ENCODE results near the gene PLEKHG4B.

Gene PLEKHG4B

GRCh38 chr5:170971-171800 is 79.2 kb downstream of the PLEKHG4B start:
- no peak for DNase-seq (ENCODE audit: low read depth in 2 of 2)

GRCh38 chr5:171801-172331 is 79.9 kb downstream of the PLEKHG4B start:
- DNase-seq (ENCODE audit: low read depth in 2 of 2) = no peak

- DNase-seq (ENCODE audit: low read depth in 2 of 2) = no peak
These were observed 80.5 kb downstream of the PLEKHG4B start for GRCh38 chr5:172421-172820.

GRCh38 chr5:172841-173251 is 80.9 kb downstream of the PLEKHG4B start:
- no peak for DNase-seq (ENCODE audit: low read depth in 2 of 2)

GRCh38 chr5:173392-174290 is 81.7 kb downstream of the PLEKHG4B start:
- DNase-seq (ENCODE audit: low read depth in 2 of 2) = no peak

- DNase-seq (ENCODE audit: low read depth in 2 of 2) = no peak
These were observed 82.3 kb downstream of the PLEKHG4B start for GRCh38 chr5:174291-174600.

DNA sequence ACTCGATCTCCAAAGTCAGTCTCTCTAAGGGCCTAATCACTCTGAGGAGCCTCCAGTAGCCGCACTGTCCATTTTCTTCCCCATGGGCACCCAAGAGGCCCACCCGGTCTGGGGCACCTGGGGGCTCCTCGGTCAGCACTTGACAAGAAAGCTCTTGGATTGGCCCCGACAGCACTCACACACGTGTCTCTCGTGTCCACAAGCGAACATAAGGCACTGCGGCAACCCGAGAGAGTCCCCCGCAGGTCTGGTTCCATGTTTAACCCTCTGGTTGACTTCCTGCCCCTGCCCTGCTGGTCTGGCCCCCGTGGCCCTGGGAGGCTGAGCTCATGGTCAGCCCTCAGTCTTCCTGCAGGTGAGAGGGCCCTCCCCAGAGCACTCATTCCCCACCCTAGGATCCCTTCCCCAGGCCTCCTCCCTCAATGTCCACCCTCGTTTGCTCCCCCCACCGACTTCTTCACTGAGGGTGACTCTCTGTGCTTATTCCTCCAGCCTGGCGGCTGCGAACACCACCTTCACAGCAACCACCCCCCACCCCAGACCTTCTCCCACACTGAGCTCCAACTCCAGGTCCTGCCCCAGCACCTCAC is 83.0 kb downstream of the PLEKHG4B start:
- no peak for DNase-seq (ENCODE audit: low read depth in 2 of 2)

- DNase-seq (ENCODE audit: low read depth in 2 of 2) = no peak
These were observed 84.4 kb downstream of the PLEKHG4B start for GRCh38 chr5:176296-176823.

DNA sequence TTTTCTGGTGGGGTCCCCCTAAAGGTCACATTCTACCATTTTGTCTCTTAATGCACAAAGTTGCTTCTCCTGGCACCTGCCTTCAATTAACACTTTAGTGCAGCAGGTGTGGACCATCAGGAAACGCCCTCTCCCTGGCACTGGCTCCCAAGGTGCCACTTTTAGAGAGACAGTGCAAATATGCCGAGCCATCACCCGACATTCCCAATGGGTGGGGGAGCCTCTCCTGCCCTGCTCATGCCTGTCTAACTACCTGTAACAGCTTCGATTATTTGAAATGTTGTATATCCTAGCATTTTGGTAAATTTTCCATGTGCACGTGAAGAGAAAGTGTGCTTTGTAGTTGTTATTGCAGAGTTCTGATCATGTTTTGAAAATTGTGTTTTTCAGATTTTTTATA is 86.1 kb downstream of the PLEKHG4B start:
- DNase-seq (ENCODE audit: low read depth in 2 of 2) = no peak

- no peak for DNase-seq (ENCODE audit: low read depth in 2 of 2)
These were observed 87.4 kb downstream of the PLEKHG4B start for GRCh38 chr5:179401-179800.

- no peak for DNase-seq (ENCODE audit: low read depth in 2 of 2)
These were observed 88.4 kb downstream of the PLEKHG4B start for GRCh38 chr5:180286-180918.

DNA sequence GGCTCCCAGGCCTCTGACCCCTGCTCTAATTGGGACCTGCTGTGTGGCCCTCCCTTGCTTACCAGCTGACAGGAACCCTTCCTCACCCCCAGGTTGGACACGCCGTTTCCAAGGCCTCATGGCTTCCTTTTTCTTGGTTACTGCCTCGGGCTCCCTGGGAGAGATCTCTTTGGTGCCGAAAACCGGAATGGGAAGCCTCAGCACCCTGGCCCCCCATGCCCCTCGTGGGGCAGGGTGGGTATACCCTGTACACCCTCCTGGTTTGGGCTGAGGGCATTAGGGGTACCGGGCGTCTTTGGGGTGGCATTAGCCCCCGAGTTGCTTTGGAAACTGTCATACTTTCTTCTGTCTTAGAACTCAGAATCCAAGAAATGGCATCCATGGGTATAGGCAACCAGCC is 89.2 kb downstream of the PLEKHG4B start:
- DNase-seq (ENCODE audit: low read depth in 2 of 2) = no peak

- no peak for DNase-seq (ENCODE audit: low read depth in 2 of 2)
These were observed 89.6 kb downstream of the PLEKHG4B start for GRCh38 chr5:181566-181965.

DNA sequence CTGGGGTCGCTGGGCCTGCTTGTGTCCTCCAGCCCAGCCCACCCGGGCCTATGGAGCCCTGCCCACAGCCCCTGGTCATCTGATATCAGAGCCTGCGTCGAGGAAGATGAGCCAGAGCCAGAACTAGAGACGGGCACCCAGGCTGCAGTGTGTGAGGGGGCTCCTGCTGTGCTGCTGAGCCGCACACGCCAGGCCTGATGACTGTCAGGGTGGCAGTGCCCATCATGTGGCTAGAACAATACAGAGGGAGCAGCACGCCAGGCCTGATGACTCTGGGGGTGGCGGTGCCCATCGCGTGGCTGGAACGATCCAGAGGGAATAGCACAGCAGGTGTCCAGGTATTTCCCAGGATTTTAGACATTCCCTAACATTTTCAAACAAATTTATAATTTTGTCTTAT is 90.2 kb downstream of the PLEKHG4B start:
- no peak for DNase-seq (ENCODE audit: low read depth in 2 of 2)

GRCh38 chr5:184471-184870 is 92.5 kb downstream of the PLEKHG4B start:
- no peak for DNase-seq (ENCODE audit: low read depth in 2 of 2)

DNA sequence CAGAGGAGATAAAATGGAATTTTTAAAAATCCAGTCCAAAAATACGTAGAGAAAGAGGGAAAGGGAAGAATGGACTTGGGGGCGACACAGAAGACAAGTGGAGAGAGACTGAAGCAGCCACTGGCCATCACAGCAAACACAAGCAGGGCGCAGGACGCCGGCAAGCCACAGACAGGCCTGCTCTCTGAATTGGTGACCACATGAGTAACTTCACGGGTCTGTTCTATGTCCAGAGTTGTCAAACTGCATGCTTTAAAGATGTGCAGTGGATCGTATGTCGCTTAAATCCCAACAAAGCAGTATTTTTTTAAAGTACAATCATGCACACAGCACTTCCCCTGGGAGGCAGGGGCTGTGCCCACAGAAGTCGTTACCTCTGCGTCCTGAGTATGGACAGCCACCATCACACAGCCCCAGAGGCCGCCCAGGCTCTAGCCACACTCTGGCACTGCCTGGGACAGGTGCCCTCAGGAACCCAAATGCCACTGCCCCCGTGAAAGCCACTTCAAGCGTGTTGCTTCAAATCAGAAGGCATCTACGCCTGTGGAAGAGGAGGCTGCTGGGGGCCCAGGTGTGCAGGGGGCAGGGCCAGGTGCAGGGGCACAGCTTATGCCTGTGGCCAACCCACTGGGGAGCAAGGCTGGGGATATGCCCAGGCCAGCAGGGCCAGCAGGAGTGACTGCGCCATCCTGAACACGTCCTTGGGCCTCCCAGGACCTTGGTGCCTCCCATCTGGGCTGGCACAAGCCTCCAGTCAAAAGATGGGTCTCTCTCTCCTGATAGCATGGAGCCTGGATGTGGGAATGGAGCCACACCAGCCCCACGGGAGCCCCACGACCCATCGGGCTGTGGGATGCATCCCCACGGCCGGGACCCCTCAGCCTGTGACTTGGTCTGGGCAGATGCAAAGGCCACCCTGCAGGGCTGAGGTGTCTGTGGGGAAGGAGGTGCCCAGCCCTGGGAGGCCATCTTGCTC is 93.4 kb downstream of the PLEKHG4B start:
- DNase-seq (ENCODE audit: low read depth in 2 of 2) = no peak

DNA sequence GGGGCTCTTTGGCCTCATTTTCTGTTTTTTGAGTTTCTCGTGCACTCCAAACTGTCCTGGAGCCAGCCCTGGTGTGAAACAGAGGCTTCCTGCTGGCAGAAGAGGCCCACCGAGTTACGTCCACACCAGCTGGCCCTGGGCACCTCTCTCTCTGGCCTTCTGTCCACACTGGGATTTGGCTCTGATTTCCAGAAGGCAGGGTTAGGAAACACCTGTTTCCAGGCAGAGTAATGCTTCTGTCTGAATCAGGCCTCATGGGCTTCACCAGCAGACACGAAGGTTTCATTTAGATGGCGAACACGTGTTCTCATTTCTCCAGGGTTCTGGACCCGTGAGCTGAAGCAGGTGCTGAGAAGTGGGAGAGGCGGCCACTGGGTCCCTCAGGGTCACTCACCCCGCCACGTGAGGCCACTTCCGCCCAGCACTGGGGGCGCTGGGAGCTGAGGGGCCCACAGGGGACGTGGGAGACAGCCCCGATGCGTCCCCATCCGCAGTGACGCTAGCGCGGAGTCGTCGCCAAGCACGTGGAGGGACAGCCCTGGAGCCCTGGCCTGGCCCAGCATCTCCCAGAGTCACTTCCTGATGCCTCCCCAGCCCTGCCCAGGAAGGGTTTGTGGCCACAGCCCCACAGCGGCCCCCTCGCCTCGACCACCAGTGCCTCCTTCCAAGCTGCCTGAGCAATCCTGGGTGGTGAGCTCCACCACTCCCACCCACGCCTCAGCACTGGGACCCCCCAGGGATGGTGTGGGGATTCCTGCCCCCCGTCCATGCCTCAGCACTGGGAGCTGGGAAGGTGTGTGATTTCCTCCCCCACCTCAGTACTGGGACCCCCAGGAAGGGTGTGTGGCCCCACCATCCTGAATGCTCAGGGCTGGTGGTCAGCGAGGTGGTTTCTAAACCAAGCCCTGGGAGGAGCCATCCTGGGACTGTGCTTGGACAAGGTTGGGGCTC is 94.4 kb downstream of the PLEKHG4B start:
- DNase-seq (ENCODE audit: low read depth in 2 of 2) = no peak

- no peak for DNase-seq (ENCODE audit: low read depth in 2 of 2)
These were observed 95.1 kb downstream of the PLEKHG4B start for GRCh38 chr5:187042-187431.
